HG03175 (cell line): ENCODE data around the gene WWC2.
"Not testable (repeated sequence)": the region's sequence is repeated elsewhere in the genome, so short reads cannot be mapped to it uniquely, and the experiment has no call there.

Source experiments
- ATAC-seq: cut with Tn5 transposase; IDR thresholded peaks from one replicate; pipeline ENCODE4 v1.9.1; 2021; ENCODE audit warnings: mild to moderate bottlenecking, moderate library complexity; ENCODE audit not compliant: unreplicated experiment

The WWC2 gene

DNA sequence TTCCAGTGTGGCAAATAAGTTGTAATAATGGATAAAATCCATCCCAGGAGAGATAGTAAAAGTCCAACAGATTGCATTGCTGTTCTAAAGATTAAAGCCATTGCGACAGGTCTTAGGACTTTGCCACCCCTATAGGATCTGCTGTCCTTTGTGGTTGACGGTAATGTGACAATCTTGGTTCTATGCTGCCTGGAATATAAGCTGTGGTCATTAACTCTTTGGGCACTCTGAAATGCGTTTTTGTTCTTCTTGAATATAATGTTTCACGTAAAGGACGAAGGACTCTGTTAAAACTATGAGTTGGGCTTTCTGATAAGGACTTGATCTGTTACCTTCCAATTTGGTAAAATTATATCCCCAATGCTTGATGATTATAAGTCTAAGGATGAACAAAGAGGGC lies 223.3 kb downstream of the WWC2 start, which contains the start of gene CLDN24:
CLDN24 (minus strand) TSS at position 101 of the 400 bp plus-strand sequence; CDS start at position 101, 0 bp downstream.
- ATAC-seq, result no peak

DNA sequence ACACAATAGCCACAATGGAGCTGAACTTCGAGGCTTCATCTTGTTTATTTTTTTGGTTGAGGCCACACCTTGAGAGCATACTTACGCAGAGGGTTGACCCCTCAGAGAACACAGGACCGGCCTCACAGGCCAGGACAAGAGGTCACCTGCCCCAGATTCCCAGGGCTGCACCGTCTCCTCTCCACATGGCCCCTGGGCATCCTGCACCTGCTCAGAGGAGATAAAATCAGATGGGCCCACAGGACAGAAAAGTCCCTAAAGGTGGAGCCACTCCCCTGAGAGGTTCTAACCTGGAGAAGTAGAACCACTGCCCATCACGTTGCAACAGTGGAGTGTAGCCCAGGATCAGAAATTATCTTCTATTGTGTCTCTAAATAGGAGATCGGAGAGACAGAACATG lies 224.2 kb downstream of the WWC2 start:
- no peak for ATAC-seq

DNA sequence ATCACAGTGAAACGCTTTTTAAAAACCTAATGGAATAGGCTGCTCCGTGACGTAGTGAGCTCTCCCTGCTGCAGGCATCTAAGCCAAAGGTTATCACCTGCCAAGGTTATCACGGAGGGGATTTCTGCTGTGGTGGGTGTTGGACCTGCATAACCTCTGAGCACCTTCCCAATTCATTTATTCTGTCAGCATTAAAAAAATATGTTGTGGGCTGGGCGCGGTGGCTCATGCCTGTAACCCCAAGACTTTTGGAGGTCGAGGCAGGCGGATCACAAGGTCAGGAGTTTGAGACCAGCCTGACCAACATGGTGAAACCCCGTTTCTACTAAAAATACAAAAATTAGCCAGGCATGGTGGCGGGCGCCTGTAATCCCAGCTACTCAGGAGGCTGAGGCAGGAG lies 225.0 kb downstream of the WWC2 start:
- ATAC-seq, result not testable (repeated sequence)

DNA sequence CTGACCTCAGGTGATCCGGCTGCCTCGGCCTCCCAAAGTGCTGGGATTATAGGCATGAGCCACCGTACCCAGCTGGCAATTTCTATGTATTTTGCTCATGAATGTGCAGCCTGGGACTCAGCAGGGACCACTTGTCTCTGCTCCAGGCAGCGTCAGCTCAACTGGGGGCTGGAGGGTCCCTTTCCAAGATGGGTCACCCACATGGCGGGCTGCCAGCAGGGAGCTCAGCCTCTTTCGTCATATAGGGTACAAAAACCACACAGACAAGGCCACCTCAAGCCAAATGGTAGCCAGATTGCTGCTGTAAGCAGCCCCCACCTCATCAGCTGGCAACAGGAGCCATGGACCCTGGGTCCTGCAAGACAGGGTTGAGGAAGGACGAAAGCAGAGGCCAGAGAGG lies 225.6 kb downstream of the WWC2 start:
- ATAC-seq, result no peak

DNA sequence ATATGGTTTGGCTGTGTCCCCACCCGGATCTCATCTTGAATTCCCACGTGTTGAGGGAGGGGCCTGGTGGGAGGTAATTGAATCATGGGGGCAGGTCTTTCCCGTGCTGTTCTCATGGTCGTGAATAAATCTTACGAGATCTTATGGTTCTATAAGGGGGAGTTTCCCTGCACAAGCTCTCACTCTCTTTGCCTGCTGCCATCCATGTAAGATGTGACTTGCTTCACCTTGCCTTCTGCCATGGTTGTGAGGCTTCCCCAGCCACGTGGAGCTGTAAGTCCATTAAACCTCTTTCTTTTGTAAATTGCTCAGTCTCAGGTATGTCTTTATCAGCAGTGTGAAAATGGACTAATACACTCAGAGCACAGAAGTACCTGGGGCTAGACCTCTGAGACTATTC lies 227.3 kb downstream of the WWC2 start:
- ATAC-seq, result not testable (repeated sequence)

DNA sequence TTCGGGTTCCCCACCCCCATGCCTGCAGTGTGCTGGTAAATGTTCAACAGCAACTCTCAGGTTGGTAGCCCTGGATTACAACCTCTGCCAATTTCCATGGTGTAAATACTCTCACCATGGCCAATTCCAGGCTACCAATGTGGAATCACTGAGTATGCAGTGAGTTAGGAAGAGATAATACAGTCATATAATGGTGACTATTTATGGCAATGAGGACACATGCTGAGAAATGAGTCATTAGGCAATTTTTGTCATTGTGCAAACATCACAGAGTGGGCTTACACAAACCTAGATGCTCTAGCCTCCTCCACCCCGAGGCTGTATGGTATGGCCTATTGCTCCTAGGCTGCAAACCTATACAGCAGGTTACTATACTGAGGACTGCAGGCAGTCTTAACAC lies 227.8 kb downstream of the WWC2 start:
- no peak for ATAC-seq

DNA sequence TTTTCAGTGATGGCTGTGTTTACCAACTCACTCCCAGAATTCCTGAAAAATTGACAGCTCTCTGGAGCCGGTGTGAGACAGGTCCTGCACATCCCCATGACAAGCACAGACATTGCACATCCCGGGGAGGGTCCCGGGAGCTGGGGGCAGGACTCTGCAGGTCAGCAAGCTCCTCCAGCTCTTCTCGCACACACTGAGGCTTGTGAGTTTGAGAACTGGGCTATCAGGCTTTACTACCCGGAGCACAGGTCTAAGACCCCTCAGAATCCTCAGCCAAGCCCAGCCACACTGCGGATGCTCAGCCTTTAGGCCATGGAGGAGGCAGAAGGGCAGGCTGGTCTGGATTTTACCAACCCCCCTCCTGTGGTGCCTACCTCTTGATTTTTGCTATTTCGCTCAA lies 228.8 kb downstream of the WWC2 start:
- no peak for ATAC-seq

DNA sequence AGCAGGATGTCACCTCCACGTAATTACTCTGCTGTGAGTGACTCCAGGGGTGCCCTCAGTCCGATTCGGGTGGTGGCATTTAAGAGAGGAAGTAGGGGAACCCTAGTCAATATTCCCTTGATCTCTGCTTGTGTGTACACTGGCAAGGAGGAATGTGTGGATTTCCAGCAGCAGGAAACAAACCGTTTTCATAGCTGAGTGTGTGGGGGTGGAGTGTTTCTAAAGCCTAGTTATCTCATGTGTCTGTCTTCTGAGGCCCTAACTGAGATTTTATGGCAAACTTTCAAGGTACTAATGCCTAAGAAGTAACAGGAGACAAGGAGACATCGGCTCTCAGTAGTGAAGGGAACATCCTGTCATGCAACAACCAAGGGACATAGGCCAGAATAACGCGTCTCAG lies 229.8 kb downstream of the WWC2 start:
- no peak for ATAC-seq

DNA sequence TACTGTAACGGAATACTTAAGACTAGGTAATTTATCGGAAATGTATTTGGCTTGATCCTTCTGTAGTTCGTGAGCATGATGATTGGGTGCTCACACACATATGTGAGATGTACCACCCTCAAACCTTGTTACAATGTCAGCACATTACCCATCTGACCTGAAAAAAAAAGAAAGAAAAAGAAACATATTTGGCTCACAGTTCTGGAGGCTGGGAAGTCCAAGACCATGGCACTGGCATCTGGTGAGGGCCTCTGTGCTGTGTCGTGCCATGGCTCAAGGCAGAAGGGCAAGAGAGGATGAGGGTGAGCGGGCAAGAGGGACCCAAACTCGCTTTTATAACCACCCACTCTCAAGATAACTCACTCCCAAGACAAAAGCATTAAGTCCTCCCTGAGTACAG lies 230.2 kb downstream of the WWC2 start:
- no peak for ATAC-seq

DNA sequence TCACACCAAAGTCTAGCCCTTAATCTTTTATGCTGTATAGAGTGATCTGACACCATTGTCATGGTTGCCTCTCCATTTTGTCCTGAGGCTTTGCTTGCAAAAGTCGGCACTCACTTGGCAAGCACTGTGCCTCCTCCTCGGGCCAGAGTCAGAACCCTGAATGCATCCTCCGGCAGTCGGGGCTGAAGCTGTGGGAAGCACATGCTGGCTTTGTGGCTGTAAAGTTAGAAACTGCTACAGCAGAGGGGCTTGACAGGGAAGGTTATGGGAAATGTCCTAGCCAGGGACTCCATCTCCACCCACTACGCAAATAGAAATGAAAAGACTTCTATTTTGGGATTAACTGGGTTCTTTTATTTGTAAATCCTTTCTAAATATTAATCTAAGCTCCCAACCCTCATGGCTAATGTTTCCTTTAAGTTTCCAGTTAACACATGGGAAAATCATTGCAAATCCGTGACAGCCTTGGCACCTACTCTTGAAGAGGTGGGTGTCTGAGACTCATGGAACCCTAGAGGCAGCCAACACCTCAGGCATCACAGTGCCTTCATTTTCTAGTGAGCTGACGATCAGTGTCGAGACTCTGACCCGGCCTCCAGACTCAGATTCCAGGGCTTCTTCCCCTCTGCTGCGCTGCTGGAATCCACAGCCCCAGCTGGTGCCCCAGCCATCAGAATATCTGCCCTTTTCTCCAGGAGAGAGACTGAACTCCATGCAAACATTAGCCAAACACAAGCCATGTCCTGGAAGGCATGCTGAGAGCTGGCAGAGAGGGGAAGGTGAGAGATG lies 231.1 kb downstream of the WWC2 start:
- no peak for ATAC-seq

DNA sequence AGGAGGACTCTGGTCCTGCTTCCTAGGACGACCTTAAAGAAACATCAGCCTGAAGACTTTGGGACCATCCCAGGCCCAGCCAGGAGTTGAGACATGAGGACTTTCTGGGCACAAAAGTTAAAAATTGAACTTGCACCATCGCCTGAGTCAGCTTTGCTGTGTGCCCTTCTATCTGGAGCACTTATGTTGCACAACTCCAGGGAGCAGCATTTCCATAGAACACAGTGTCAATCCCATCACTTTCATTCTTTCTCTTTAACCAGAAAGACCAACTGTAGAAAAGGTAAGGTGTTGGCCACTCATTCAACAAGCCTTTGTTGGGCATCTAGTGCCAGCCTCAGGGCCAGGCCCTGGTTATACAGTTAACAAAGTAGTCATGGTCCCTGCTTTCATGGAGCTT lies 231.8 kb downstream of the WWC2 start:
- no peak for ATAC-seq

DNA sequence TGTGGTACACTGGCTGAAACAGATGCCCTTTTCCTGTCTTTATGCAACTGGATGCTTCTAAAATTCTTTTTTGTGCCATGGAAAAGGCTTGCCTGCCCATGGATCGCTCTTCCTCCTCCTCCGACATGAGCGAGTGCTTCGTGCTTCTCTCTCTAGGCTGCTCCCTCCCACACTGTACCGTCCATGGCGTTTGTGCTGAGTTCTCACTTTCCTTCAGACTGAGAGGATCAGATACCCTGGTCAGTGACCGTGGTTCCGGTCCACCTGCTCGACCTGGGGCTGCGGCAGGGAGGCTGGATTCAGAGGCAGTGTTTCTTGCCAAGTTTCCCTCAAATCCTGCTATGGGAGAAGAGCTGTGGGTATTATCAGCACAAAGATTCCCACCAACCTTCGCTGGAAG lies 233.4 kb downstream of the WWC2 start:
- no peak for ATAC-seq

DNA sequence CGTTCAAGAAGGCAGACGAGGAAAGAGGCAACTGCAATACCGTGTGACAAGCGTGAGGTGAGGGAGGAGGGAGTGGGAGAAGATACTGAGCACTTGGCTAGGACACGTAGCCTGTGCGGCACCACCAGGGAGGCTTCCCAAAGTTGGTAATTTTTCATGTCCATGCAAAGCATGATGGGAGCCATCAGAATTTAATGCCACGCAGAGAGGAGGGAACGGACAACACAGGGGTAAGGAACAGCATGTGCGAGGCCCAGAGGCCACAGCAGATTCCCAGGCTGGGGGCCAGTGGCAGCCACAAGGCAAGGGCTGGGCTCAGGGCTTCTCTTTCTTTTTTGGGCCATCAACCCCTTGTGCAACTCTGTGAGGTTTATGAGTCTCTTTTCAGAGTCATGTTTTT lies 234.1 kb downstream of the WWC2 start:
- no peak for ATAC-seq

DNA sequence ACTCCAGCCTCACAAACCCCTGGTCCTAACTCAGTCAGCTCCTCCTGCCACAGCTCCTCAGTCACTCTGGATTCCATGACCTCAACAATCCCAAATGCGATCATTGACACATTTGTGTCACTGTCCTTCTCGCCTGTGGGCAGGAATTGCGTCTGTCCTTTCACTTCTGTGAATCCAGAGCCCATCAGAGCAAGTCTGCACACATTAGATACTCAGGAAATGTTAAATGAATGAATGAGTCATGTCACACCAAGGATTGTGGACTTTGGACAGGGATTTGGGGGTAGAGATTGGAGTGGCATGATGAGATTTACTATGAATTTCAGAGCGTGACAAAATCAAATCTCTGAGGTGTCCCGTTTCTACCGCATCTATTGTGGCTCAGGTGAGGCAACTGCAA lies 234.9 kb downstream of the WWC2 start:
- no peak for ATAC-seq

DNA sequence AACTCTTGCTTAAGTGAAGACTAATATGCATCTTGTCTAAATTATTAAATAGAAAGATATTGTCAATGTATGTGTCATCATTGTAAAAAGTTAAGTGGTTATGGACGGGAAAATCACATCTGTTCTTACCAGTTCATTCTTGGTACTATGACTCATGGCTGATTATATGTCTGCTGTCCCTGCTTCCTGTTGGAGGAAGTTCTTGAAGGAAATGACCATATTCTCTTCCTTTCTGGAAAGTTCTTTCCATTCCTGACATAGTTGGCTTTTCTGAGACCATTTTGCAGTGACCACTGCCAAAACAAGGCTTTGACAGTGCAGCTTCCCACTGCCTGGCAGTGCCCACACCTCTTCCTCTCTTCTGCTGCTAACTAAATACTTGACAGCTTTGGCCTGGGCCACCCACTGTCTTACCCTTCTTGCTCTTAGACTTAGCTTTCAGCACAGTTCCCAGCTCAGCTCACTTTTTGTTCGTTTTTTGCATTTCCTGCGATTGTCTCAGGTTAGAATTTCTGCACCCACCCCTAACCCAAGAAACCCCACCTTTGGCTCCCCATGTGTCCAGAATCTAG lies 236.4 kb downstream of the WWC2 start:
- ATAC-seq, result no peak

DNA sequence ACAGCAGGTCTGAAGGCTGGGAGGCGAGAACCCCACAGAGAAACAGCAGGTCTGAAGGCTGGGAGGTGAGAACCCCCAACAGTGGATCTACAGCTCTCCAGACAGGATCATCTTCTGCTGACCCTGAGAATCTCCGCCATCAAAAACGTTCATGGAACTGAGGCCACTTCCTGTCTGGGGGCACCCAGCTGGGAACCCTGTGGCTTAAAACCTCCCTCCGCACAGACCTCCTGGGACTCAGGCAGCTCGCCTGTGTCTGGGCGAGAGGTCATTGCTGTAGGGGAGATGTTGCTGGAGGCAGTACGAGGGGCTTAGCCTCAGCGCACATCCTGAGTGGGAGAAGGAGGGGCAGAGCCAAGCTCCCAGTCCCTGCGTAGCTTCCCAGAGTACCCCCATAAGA lies 238.3 kb downstream of the WWC2 start:
- no peak for ATAC-seq

DNA sequence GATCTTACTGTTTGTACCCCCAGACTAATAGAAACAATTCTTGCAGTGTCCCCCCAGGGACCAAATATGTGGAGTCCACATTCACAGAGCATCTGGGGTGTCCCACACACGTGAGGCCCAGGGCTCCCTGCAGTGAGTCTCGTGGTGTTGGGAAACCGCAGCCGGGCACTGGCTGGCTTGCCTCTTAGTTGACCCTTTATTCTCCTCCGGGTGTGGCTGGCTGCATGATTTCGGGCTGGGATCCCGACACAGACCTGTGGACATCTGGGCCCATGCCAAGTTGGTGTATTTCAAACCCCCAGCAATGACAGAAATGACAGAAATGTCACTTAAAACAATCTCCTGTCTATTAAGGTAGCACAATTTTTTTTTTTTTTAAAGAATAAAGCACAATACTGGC lies 238.8 kb downstream of the WWC2 start:
- no peak for ATAC-seq

DNA sequence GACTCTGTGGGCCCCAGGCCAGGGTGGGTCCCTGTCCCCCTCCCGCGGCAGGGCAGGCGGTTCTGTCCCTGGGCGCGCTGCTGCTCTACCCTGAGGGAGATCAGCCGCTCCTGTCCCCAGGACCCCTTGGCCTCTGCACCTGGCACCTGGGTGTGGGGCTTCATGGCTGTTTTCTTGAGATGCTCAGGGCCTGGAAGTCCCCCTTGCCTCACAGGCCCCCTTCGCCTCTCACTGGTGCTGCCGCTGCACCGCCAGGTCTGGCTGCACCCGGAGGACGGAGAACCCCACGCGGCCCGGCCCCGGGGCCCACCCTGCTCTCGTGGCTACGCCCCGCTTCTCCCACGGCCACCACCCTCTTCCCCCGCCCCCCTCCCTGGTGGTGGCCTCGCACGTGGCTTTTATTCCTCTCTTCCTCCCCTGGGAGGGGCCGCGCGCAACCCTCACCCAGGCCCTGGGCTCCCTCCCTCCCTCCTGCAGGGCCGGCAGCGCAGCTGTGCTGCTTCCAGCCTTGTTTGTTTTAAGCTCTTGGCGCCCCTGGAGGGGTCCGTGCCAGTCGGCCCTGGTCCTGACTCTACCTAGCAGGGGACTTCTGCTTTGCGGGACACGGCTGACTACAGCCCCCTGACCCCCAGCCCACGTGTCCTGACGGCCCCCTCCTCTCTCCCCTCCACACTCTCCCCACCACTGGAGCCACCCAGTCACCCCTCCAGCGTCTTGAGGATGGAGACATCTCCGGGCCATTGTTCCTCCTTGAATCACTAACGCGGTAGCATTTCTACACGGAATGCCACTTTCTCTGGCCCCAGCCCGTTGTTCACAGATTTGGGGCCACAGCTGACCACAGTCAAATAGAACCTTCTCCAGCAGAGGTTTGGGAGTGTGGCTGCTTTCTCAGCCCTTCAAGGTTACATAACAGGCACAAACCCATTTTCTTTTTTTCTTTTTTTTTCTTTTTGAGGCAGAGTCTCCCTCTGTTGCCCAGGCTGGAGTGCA lies 243.8 kb downstream of the WWC2 start:
- peak; percentile 41 for ATAC-seq

DNA sequence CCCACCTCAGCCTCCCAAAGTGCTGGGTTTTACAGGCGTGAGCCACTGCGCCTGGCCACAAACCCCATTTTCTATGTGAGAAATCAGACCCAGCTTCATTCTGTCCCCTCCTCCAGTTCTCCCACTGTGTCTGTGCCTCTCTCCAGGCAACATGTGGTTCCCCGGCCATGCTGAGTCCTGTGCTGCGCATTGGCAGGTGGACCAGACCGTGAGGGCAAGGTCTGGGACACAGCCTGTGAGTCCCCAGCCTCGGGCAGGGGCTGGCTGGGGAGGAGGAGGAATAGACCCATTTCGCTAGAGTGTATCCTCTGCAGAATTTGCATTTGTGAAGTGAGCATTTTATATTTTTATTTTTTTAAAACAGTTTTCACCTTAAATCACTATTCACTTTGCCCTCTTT lies 244.7 kb downstream of the WWC2 start:
- ATAC-seq, result no peak

DNA sequence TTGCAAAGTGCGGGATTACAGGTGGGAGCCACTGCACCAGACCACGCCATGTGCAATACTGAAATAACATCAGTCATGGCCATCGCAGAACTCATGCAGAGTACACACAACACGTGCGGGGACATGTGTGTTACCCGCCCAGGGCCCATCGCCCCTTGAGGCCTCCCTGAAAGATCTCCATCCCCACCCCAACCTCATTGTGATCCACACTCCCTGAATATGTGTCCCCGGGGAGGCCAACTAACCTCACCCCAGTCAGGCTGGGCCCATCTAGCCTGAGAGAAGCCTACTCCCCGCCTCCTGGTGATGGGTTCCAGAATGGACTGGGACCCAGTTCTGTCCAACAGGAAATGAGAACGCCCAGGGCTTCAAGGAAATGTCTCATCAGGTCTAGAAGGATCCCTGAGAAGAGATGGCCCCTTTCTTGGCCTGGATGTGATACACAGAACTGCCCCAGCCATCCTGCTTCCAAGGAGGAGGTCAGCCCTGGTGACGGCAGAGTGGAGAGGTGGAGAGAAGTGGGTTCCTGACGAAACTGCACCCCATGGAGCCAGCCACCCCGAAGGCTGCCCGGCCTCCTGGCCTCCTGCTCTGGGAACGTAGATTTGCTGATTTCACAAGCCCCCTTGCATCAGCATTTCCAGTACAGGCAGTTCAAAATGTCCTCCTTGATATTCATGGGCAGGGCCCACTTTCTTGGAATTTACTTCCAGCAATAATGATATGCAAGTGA lies 245.6 kb downstream of the WWC2 start:
- ATAC-seq, result no peak

DNA sequence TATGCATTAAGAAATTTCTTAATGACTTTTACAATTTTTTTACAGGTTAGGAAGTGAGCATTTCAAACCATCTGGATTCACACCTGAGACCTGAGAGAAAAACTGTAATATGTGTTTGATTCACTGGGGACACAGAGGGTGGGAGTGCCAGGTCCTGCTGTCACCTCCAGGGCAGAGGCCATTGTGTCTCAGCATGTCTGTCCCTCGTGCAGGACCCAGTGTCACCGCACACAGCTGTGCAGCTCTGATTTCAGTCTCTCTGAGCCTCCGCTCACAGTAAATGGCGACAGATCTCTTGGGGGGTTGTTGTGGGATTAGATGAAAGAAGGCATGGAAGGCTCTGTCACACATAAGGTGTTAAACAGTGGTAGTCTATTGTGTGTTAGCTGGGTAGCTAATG lies 246.2 kb downstream of the WWC2 start:
- ATAC-seq, result no peak
